HL-60/S4 (cell line): ENCODE measurements around the gene EGLN3.
"Not testable (repeated sequence)": the region's sequence is repeated elsewhere in the genome, so short reads cannot be mapped to it uniquely, and the experiment has no call there.

Experiments
- in situ Hi-C: fragments of 300-500 bp; cut with MboI; formaldehyde crosslinking; loops from 2 replicates; pipeline ENCODE4 v1.14.3; 2022; ENCODE audit warnings: low sequenced_read_pairs

EGLN3 gene

GRCh38 chr14:33950320-33951182, at the start of gene EGLN3:
EGLN3 (minus strand) TSS chr14:33951074; CDS start chr14:33950752, 322 bp downstream.
- in situ Hi-C loops, result no loop called here

- in situ Hi-C loops, result no loop called here
Measured at GRCh38 chr14:34000396-34000795, 49.5 kb upstream of the EGLN3 start.

GRCh38 chr14:33999771-34000291, 49.0 kb upstream of the EGLN3 start:
- in situ Hi-C loops, result no loop called here

GRCh38 chr14:33997611-33998010, 46.7 kb upstream of the EGLN3 start:
- in situ Hi-C loops, result no loop called here

- in situ Hi-C loops, result no loop called here
Measured at GRCh38 chr14:33996462-33996861, 45.6 kb upstream of the EGLN3 start.

GRCh38 chr14:33993246-33993645, 42.4 kb upstream of the EGLN3 start:
- in situ Hi-C loops, result no loop called here

GRCh38 chr14:33992274-33993007, 41.6 kb upstream of the EGLN3 start:
- in situ Hi-C loops, result no loop called here

GRCh38 chr14:33990790-33991189, 39.9 kb upstream of the EGLN3 start:
- in situ Hi-C loops, result no loop called here

GRCh38 chr14:33987565-33988080, 36.7 kb upstream of the EGLN3 start:
- in situ Hi-C loops, result no loop called here

- in situ Hi-C loops, result no loop called here
Measured at GRCh38 chr14:33986804-33987203, 35.9 kb upstream of the EGLN3 start.

- in situ Hi-C loops, result no loop called here
Measured at GRCh38 chr14:33985242-33985641, 34.4 kb upstream of the EGLN3 start.

- in situ Hi-C loops, result no loop called here
Measured at GRCh38 chr14:33979613-33980276, 28.9 kb upstream of the EGLN3 start.

GRCh38 chr14:33978892-33979612, 28.2 kb upstream of the EGLN3 start:
- in situ Hi-C loops, result no loop called here

- in situ Hi-C loops, result no loop called here
Measured at GRCh38 chr14:33972583-33973081, 21.8 kb upstream of the EGLN3 start.

- in situ Hi-C loops, result not testable (repeated sequence)
Measured at GRCh38 chr14:33969846-33970245, 19.0 kb upstream of the EGLN3 start.

GRCh38 chr14:33968722-33969121, 17.8 kb upstream of the EGLN3 start:
- in situ Hi-C loops, result no loop called here

- in situ Hi-C loops, result no loop called here
Measured at GRCh38 chr14:33967138-33967537, 16.3 kb upstream of the EGLN3 start.

- in situ Hi-C loops, result no loop called here
Measured at GRCh38 chr14:33966276-33966675, 15.4 kb upstream of the EGLN3 start.

GRCh38 chr14:33964599-33965317, 13.9 kb upstream of the EGLN3 start:
- in situ Hi-C loops, result no loop called here

- in situ Hi-C loops, result no loop called here
Measured at GRCh38 chr14:33963892-33964291, 13.0 kb upstream of the EGLN3 start.
